GM19452 (cell line): ENCODE data around the gene ZSCAN10.
A peak's percentile ranks its signal among the peaks of the same experiment; 100 is the strongest.

ENCODE experiments used
- ATAC-seq: cut with Tn5 transposase; IDR thresholded peaks from one replicate; pipeline ENCODE4 v1.9.1; 2021; ENCODE audit not compliant: unreplicated experiment

Gene ZSCAN10

GRCh38 chr16:3134338-3135125 is 35.4 kb upstream of the ZSCAN10 start, which contains the start of gene ZNF213:
ZNF213 (plus strand) TSS chr16:3135029; CDS start chr16:3137281, 2,252 bp downstream.
- peak; percentile 92 for ATAC-seq

- ATAC-seq, result no peak
Observed at GRCh38 chr16:3133844-3134243, 34.8 kb upstream of the ZSCAN10 start.

- ATAC-seq, result no peak
Observed at GRCh38 chr16:3131755-3132377, 32.8 kb upstream of the ZSCAN10 start.

- peak; percentile 48 for ATAC-seq
Observed at GRCh38 chr16:3129137-3130131, 30.3 kb upstream of the ZSCAN10 start.

- no peak for ATAC-seq
Observed at GRCh38 chr16:3127745-3128144, 28.7 kb upstream of the ZSCAN10 start.

- peak; percentile 85 for ATAC-seq
Observed at GRCh38 chr16:3123986-3124886, 25.1 kb upstream of the ZSCAN10 start.

GRCh38 chr16:3122926-3123570 is 24.0 kb upstream of the ZSCAN10 start:
- ATAC-seq, result no peak

- no peak for ATAC-seq
Observed at GRCh38 chr16:3121851-3122467, 22.9 kb upstream of the ZSCAN10 start.

GRCh38 chr16:3120435-3120834 is 21.3 kb upstream of the ZSCAN10 start:
- no peak for ATAC-seq

- no peak for ATAC-seq
Observed at GRCh38 chr16:3119701-3120408, 20.8 kb upstream of the ZSCAN10 start.

GRCh38 chr16:3119286-3119685 is 20.2 kb upstream of the ZSCAN10 start:
- no peak for ATAC-seq

- no peak for ATAC-seq
Observed at GRCh38 chr16:3118846-3119245, 19.8 kb upstream of the ZSCAN10 start.

- ATAC-seq, result no peak
Observed at GRCh38 chr16:3118204-3118790, 19.2 kb upstream of the ZSCAN10 start.

GRCh38 chr16:3115561-3115960 is 16.5 kb upstream of the ZSCAN10 start:
- no peak for ATAC-seq

- no peak for ATAC-seq
Observed at GRCh38 chr16:3115003-3115402, 15.9 kb upstream of the ZSCAN10 start.

- no peak for ATAC-seq
Observed at GRCh38 chr16:3113765-3114479, 14.8 kb upstream of the ZSCAN10 start.

- no peak for ATAC-seq
Observed at GRCh38 chr16:3112881-3113574, 13.9 kb upstream of the ZSCAN10 start.
